ENCODE measurements around the gene LARP1B.
"Not testable (repeated sequence)": the region's sequence is repeated elsewhere in the genome, so short reads cannot be mapped to it uniquely, and the experiment has no call there.

The LARP1B gene

GRCh38 chr4:128141866-128142265 is 80.8 kb downstream of the LARP1B start:
- no peak for DNase-seq

GRCh38 chr4:128145727-128146126 is 84.6 kb downstream of the LARP1B start:
- DNase-seq: no peak

- no peak for DNase-seq
Measured at GRCh38 chr4:128153800-128154199, 92.7 kb downstream of the LARP1B start.

GRCh38 chr4:128155231-128155855 is 94.2 kb downstream of the LARP1B start:
- DNase-seq: no peak

- no peak for DNase-seq
Measured at GRCh38 chr4:128155874-128156456, 94.9 kb downstream of the LARP1B start.

GRCh38 chr4:128156472-128156871 is 95.4 kb downstream of the LARP1B start:
- not testable (repeated sequence) for DNase-seq

GRCh38 chr4:128158894-128159293 is 97.8 kb downstream of the LARP1B start:
- no peak for DNase-seq

GRCh38 chr4:128159967-128160366 is 98.9 kb downstream of the LARP1B start:
- DNase-seq: no peak

GRCh38 chr4:128161138-128161537 is 100.0 kb downstream of the LARP1B start:
- no peak for DNase-seq

GRCh38 chr4:128162434-128162833 is 101.3 kb downstream of the LARP1B start:
- no peak for DNase-seq

GRCh38 chr4:128163177-128164117 is 102.3 kb downstream of the LARP1B start:
- DNase-seq: no peak

- DNase-seq: no peak
Measured at GRCh38 chr4:128166982-128167381, 105.9 kb downstream of the LARP1B start.

- DNase-seq: no peak
Measured at GRCh38 chr4:128168701-128169100, 107.6 kb downstream of the LARP1B start.

GRCh38 chr4:128169245-128169644 is 108.1 kb downstream of the LARP1B start:
- DNase-seq: no peak

GRCh38 chr4:128176643-128177042 is 115.5 kb downstream of the LARP1B start:
- no peak for DNase-seq

GRCh38 chr4:128177498-128177897 is 116.4 kb downstream of the LARP1B start:
- DNase-seq: no peak

GRCh38 chr4:128186623-128187022 is 125.5 kb downstream of the LARP1B start:
- DNase-seq: no peak

- peak; percentile 36 for DNase-seq
Measured at GRCh38 chr4:128191115-128191781, 130.1 kb downstream of the LARP1B start.

- peak; percentile 24 for DNase-seq
Measured at GRCh38 chr4:128220286-128221235, 159.4 kb downstream of the LARP1B start.

GRCh38 chr4:128221586-128221985 is 160.5 kb downstream of the LARP1B start:
- DNase-seq: no peak

GRCh38 chr4:128225148-128225547 is 164.0 kb downstream of the LARP1B start:
- peak; percentile 5 for DNase-seq

GRCh38 chr4:128227991-128228571 is 167.0 kb downstream of the LARP1B start:
- no peak for DNase-seq
